Measurements from ENCODE around the gene GPRC5A. TPM values are rescaled to one million over a fixed set of nuclear protein-coding genes. Genes with fewer than 3 reads are reported as not detected.

GPRC5A gene
- total and polyA plus RNA-seq, 10 of the 15 experiments (the other 5 are each of a cell fraction or from before 2014, with no cell fraction given), result 0.10 to 2.8 (median 1.1) TPM

DNA sequence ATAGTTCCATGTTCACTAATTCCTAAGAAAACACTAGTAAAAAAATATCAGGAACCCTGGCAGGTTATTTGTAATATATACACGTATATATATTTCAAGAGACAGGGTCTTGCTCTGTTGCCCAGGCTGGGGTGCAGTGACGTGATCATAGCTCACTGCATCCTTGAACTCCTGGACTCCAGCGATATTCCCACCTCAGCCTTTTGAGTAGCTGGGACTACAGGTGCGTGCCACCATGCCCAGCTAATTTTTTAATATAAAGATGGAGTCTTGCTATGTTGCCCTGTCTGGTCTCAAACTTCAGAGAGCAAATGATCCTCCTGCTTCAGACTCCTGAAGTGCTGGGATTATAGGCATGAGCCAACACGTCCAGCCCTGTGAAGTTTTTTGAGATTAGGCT lies 16.2 kb downstream of the GPRC5A start:
- H3K9me3 ChIP-seq (replicated peaks; ENCODE audit: control insufficient read depth, insufficient read depth, low read length), result no peaks in the 10 kb centered on the region
- POLR2A ChIA-PET, result no interaction called here
- TF ChIP-seq, protein P1, sequence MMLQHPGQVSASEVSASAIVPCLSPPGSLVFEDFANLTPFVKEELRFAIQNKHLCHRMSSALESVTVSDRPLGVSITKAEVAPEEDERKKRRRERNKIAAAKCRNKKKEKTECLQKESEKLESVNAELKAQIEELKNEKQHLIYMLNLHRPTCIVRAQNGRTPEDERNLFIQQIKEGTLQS (IDR thresholded peaks at IDR 0.05; ENCODE audit: borderline replicate concordance, extremely low read depth, low read depth, low read length), result no peak
- no peak for TF ChIP-seq IKZF2 (IDR thresholded peaks at IDR 0.05)
- no peak for TF ChIP-seq CBX3 (IDR thresholded peaks at IDR 0.05; ENCODE audit: borderline replicate concordance, low read depth)
- TF ChIP-seq, protein P2, sequence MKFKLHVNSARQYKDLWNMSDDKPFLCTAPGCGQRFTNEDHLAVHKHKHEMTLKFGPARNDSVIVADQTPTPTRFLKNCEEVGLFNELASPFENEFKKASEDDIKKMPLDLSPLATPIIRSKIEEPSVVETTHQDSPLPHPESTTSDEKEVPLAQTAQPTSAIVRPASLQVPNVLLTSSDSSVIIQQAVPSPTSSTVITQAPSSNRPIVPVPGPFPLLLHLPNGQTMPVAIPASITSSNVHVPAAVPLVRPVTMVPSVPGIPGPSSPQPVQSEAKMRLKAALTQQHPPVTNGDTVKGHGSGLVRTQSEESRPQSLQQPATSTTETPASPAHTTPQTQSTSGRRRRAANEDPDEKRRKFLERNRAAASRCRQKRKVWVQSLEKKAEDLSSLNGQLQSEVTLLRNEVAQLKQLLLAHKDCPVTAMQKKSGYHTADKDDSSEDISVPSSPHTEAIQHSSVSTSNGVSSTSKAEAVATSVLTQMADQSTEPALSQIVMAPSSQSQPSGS (IDR thresholded peaks at IDR 0.05; ENCODE audit: low read length), result no peak
- no peak for TF ChIP-seq JUNB (IDR thresholded peaks at IDR 0.05)
- TF ChIP-seq, protein P3, sequence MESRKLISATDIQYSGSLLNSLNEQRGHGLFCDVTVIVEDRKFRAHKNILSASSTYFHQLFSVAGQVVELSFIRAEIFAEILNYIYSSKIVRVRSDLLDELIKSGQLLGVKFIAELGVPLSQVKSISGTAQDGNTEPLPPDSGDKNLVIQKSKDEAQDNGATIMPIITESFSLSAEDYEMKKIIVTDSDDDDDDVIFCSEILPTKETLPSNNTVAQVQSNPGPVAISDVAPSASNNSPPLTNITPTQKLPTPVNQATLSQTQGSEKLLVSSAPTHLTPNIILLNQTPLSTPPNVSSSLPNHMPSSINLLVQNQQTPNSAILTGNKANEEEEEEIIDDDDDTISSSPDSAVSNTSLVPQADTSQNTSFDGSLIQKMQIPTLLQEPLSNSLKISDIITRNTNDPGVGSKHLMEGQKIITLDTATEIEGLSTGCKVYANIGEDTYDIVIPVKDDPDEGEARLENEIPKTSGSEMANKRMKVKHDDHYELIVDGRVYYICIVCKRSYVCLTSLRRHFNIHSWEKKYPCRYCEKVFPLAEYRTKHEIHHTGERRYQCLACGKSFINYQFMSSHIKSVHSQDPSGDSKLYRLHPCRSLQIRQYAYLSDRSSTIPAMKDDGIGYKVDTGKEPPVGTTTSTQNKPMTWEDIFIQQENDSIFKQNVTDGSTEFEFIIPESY (IDR thresholded peaks at IDR 0.05), result no peak
- no peak for TF ChIP-seq ZNF622 (IDR thresholded peaks at IDR 0.05)
- no peak for TF ChIP-seq CBFB (IDR thresholded peaks at IDR 0.05; ENCODE audit: low read depth)
- no peak for TF ChIP-seq TAF1 (IDR thresholded peaks at IDR 0.05; ENCODE audit: borderline replicate concordance, low read depth, low read length)
- no peak for TF ChIP-seq RAD21 (IDR thresholded peaks at IDR 0.05; ENCODE audit: insufficient read depth, low read depth, low read length)
- TF ChIP-seq GATAD2B (conservative IDR thresholded peaks at IDR 0.05; ENCODE audit: low read depth), result no peak
- TF ChIP-seq POLR2A (IDR thresholded peaks at IDR 0.05; ENCODE audit: low read depth, low read length), result no peak
- no peak for TF ChIP-seq JUND (IDR thresholded peaks at IDR 0.05; ENCODE audit: low read depth, low read length)
- TF ChIP-seq, protein P4, sequence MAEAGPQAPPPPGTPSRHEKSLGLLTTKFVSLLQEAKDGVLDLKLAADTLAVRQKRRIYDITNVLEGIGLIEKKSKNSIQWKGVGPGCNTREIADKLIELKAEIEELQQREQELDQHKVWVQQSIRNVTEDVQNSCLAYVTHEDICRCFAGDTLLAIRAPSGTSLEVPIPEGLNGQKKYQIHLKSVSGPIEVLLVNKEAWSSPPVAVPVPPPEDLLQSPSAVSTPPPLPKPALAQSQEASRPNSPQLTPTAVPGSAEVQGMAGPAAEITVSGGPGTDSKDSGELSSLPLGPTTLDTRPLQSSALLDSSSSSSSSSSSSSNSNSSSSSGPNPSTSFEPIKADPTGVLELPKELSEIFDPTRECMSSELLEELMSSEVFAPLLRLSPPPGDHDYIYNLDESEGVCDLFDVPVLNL (IDR thresholded peaks at IDR 0.05; ENCODE audit: low read depth, low read length), result no peak
- TF ChIP-seq ZBED1 (IDR thresholded peaks at IDR 0.05; ENCODE audit: borderline replicate concordance), result no peak
- TF ChIP-seq ZZZ3 (IDR thresholded peaks at IDR 0.05; ENCODE audit: control insufficient read depth, insufficient read length, low read depth), result no peak
- TF ChIP-seq SIX5 (IDR thresholded peaks at IDR 0.05; ENCODE audit: low read depth, low read length, severe bottlenecking), result no peak
- no peak for TF ChIP-seq SMAD5 (IDR thresholded peaks at IDR 0.05; ENCODE audit: low read depth)
- no peak for TF ChIP-seq MTA2 (IDR thresholded peaks at IDR 0.05; ENCODE audit: low read depth)
- H3K4me1 ChIP-seq (ENCODE audit: control insufficient read depth, insufficient read depth, low read length), result peaks cover 5% of the 10 kb centered on the region; the same call in 1 of the 2 replicates
- no peaks in the 10 kb centered on the region for H3K36me3 ChIP-seq (ENCODE audit: control insufficient read depth in 2 of 2, insufficient read depth in 2 of 2, low read length in 1 of 2)
- no peaks in the 10 kb centered on the region; a peak in 1 of 4 replicates for H3K27me3 ChIP-seq (replicated peaks in 1 of 2; ENCODE audit: control insufficient read depth in 2 of 2, insufficient read depth in 2 of 2, low read length in 1 of 2)
- RAD21 ChIA-PET (ENCODE audit: unreplicated experiment), result interaction anchor here (1.3 kb wide), 1 partner anchor 8 kb away, joined by 3 read pairs; no protein-coding TSS in a partner anchor
- H3K4me2 ChIP-seq (ENCODE audit: control insufficient read depth, insufficient read depth), result no peak overlapping the region
- SMC1A ChIA-PET (ENCODE audit: uncharacterized antibody, unreplicated experiment), result no interaction called here
- DNase-seq (ENCODE audit: low read depth, low spot score) (no peak), ATAC-seq (no peak), FAIRE-seq (no peak)
- H3K4me3 ChIP-seq, result no peak overlapping the region
- H3K27ac ChIP-seq (ENCODE audit: control insufficient read depth, insufficient read depth), result no peak overlapping the region
- CTCF ChIA-PET, result interaction anchor here (1.2 kb wide), 1 partner anchor 304 kb away, joined by 5 read pairs; no protein-coding TSS in a partner anchor
- H4K20me1 ChIP-seq (ENCODE audit: control insufficient read depth, insufficient read depth), result no peaks in the 10 kb centered on the region
- H2AFZ ChIP-seq (ENCODE audit: control insufficient read depth, low read depth, low read length), result no peak overlapping the region
- intact Hi-C loops (cut with micrococcal nuclease; ENCODE audit: unreplicated experiment) (no loop called here), in situ Hi-C loops (cut with MboI) (no loop called here)
- H3K9ac ChIP-seq (ENCODE audit: control insufficient read depth, insufficient read depth, low read length), result no peak overlapping the region
- WGBS (ENCODE audit: insufficient coverage, insufficient replicate concordance, low lambda C conversion rate, missing lambda C conversion rate), result 39% methylated on average over 5 of the region's 5 CpGs
- no TSS peak for BruUV-seq (replicated peaks)
- H3K79me2 ChIP-seq (ENCODE audit: control insufficient read depth, insufficient read depth, low read length), result no peaks in the 10 kb centered on the region

Measured in GM12878 (cell line).